ENCODE measurements around the gene MIB2. TPM values are rescaled to one million over a fixed set of nuclear protein-coding genes. Genes with fewer than 3 reads are reported as not detected.
A peak's percentile ranks its signal among the peaks of the same experiment; 100 is the strongest.

MIB2 gene
- polyA plus RNA-seq, 1 of the 3 experiments (the other 2 are of a cell fraction) = 45.4 TPM

DNA sequence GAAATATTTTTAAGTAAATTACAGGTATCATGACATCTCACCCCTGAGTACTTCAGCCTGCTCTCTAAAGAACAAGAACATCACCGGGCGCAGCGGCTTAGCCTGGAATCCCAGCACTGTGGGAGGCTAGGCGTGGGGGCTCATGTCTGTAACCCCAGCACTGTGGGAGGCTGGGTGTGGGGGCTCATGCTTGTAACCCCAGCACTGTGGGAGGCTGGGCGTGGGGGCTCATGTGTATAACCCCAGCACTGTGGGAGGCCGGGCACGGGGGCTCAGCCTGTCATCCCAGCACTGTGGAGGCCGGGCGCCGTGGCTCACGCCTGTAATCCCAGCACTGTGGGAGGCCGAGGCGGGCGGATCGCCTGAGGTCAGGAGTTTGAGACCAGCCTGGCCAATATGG, 51.2 kb downstream of the MIB2 start (continued):
- TF ChIP-seq, protein P1, sequence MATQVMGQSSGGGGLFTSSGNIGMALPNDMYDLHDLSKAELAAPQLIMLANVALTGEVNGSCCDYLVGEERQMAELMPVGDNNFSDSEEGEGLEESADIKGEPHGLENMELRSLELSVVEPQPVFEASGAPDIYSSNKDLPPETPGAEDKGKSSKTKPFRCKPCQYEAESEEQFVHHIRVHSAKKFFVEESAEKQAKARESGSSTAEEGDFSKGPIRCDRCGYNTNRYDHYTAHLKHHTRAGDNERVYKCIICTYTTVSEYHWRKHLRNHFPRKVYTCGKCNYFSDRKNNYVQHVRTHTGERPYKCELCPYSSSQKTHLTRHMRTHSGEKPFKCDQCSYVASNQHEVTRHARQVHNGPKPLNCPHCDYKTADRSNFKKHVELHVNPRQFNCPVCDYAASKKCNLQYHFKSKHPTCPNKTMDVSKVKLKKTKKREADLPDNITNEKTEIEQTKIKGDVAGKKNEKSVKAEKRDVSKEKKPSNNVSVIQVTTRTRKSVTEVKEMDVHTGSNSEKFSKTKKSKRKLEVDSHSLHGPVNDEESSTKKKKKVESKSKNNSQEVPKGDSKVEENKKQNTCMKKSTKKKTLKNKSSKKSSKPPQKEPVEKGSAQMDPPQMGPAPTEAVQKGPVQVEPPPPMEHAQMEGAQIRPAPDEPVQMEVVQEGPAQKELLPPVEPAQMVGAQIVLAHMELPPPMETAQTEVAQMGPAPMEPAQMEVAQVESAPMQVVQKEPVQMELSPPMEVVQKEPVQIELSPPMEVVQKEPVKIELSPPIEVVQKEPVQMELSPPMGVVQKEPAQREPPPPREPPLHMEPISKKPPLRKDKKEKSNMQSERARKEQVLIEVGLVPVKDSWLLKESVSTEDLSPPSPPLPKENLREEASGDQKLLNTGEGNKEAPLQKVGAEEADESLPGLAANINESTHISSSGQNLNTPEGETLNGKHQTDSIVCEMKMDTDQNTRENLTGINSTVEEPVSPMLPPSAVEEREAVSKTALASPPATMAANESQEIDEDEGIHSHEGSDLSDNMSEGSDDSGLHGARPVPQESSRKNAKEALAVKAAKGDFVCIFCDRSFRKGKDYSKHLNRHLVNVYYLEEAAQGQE (IDR thresholded peaks at IDR 0.05; ENCODE audit: low read depth, low read length) = no peak
- TF ChIP-seq MXI1 (IDR thresholded peaks at IDR 0.05; ENCODE audit: low read depth, low read length) (no peak), EZH2phosphoT487 (IDR thresholded peaks at IDR 0.05; ENCODE audit: borderline replicate concordance, low read depth) (no peak), RXRA (IDR thresholded peaks at IDR 0.05; ENCODE audit: borderline replicate concordance, low read depth) (no peak)
- TF ChIP-seq, protein P2, sequence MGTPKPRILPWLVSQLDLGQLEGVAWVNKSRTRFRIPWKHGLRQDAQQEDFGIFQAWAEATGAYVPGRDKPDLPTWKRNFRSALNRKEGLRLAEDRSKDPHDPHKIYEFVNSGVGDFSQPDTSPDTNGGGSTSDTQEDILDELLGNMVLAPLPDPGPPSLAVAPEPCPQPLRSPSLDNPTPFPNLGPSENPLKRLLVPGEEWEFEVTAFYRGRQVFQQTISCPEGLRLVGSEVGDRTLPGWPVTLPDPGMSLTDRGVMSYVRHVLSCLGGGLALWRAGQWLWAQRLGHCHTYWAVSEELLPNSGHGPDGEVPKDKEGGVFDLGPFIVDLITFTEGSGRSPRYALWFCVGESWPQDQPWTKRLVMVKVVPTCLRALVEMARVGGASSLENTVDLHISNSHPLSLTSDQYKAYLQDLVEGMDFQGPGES (IDR thresholded peaks at IDR 0.05; ENCODE audit: low read depth, low read length) = no peak

DNA sequence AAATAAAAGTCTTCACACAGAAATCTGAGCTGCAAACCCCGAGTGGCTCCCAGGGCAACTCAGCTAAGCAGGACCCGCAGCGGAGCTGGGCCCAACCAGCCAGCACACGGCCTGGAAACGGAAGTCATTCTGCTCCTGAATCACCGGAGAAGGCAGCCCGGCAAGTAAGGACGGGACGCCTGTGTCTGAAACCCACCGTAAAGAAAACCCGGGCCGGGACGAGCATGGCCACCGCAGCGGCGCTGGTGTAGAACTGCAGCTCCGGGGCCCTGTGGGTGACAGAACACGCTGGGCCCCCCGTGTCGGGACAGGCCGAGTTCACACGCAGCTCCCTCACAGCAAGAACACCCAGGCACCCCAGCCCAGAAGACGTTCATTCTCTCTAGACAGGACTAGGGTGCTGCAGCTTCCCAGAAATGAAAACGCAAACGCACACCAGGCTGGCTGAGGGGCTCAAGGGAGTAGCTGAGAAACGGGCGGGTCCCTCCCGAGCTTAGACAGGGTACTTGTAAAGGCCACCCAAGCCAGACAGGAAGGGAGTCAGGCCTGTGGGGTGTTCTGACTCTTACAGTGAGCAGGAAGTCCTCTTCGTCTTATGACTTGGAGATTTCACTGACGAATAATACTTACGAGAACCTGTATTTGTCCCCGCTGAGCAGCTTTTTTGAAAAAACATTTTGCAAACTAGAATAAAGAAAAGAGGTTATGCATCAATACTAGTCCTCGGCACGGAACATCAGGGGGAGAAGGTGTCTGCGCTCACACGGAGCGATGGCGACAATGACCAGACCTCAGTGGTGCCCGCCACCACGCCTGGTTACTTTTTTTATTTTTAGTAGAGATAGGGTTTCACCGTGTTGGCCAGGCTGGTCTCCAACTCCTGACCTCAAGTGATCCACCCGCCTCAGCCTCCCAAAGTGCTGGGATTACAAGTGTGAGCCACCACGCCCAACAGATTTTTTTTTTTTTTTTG, 54.5 kb downstream of the MIB2 start:
- H4K20me1 ChIP-seq (ENCODE audit: insufficient read depth) = no peaks in the 10 kb centered on the region
- no peaks in the 10 kb centered on the region for H3K9me3 ChIP-seq
- POLR2A ChIA-PET = no interaction called here
- peaks cover 0 to 45% of the 10 kb centered on the region in 2 experiments for H3K36me3 ChIP-seq (replicated peaks in 1 of 2; ENCODE audit: control insufficient read depth in 1 of 2, insufficient read depth in 2 of 2, low read length in 1 of 2)
- no peaks in the 10 kb centered on the region for H3K27me3 ChIP-seq (ENCODE audit: insufficient read depth)
- WGBS (ENCODE audit: low lambda C conversion rate) = 92% methylated on average over 28 of the region's 43 CpGs
- CTCF ChIA-PET = no interaction called here
- no peak overlapping the region for H2AFZ ChIP-seq (ENCODE audit: low read depth)
- H3K4me2 ChIP-seq = no peak overlapping the region
- H3F3A ChIP-seq (replicated peaks; ENCODE audit: insufficient read depth) = no peaks in the 10 kb centered on the region
- H3K4me1 ChIP-seq (ENCODE audit: control insufficient read depth in 1 of 2, insufficient read depth in 2 of 2, low read depth in 1 of 2, low read length in 1 of 2) = no peaks in the 10 kb centered on the region; a peak in 1 of 4 replicates
- H3K4me3 ChIP-seq (ENCODE audit: low read depth in 2 of 2, low read length in 1 of 2) = no peak overlapping the region
- no peaks in the 10 kb centered on the region for H3K9me2 ChIP-seq
- TF ChIP-seq MEF2A (IDR thresholded peaks at IDR 0.05; ENCODE audit: borderline replicate concordance, low read depth) (no peak), GATA2 (CRISPR knock-in tag; IDR thresholded peaks at IDR 0.05) (no peak), NRF1 (IDR thresholded peaks at IDR 0.05; ENCODE audit: low read depth, low read length) (no peak), FOXM1 (IDR thresholded peaks at IDR 0.05; ENCODE audit: low read depth) (no peak), GABPA (IDR thresholded peaks at IDR 0.05; ENCODE audit: low read depth) (no peak), RFX5 (IDR thresholded peaks at IDR 0.05; ENCODE audit: low read length) (no peak)
- TF ChIP-seq, protein P3, sequence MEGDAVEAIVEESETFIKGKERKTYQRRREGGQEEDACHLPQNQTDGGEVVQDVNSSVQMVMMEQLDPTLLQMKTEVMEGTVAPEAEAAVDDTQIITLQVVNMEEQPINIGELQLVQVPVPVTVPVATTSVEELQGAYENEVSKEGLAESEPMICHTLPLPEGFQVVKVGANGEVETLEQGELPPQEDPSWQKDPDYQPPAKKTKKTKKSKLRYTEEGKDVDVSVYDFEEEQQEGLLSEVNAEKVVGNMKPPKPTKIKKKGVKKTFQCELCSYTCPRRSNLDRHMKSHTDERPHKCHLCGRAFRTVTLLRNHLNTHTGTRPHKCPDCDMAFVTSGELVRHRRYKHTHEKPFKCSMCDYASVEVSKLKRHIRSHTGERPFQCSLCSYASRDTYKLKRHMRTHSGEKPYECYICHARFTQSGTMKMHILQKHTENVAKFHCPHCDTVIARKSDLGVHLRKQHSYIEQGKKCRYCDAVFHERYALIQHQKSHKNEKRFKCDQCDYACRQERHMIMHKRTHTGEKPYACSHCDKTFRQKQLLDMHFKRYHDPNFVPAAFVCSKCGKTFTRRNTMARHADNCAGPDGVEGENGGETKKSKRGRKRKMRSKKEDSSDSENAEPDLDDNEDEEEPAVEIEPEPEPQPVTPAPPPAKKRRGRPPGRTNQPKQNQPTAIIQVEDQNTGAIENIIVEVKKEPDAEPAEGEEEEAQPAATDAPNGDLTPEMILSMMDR (IDR thresholded peaks at IDR 0.05) = no peak
- TF ChIP-seq, protein P1 (IDR thresholded peaks at IDR 0.05; ENCODE audit: low read depth, low read length) = no peak
- TF ChIP-seq, protein P4, sequence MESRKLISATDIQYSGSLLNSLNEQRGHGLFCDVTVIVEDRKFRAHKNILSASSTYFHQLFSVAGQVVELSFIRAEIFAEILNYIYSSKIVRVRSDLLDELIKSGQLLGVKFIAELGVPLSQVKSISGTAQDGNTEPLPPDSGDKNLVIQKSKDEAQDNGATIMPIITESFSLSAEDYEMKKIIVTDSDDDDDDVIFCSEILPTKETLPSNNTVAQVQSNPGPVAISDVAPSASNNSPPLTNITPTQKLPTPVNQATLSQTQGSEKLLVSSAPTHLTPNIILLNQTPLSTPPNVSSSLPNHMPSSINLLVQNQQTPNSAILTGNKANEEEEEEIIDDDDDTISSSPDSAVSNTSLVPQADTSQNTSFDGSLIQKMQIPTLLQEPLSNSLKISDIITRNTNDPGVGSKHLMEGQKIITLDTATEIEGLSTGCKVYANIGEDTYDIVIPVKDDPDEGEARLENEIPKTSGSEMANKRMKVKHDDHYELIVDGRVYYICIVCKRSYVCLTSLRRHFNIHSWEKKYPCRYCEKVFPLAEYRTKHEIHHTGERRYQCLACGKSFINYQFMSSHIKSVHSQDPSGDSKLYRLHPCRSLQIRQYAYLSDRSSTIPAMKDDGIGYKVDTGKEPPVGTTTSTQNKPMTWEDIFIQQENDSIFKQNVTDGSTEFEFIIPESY (IDR thresholded peaks at IDR 0.05; ENCODE audit: borderline replicate concordance, low read depth) = no peak
- H3K9ac ChIP-seq = no peak overlapping the region
- H3K27ac ChIP-seq (ENCODE audit: low read depth in 2 of 2, low read length in 1 of 2) = no peak overlapping the region
- DNase-seq = peak; percentile 11
- H3K79me2 ChIP-seq (ENCODE audit: insufficient read depth) = no peaks in the 10 kb centered on the region

Data from SK-N-SH (cell line).